RWPE1 (cell line): Measurements from ENCODE around the gene CCS.
A peak's percentile ranks its signal among the peaks of the same experiment; 100 is the strongest.

Experiments
- CTCF ChIA-PET: fragments of 350-600 bp; sonication (Branson Sonifier 250); formaldehyde crosslinking; extraction: SDS; loops from one replicate; lab custom pipeline; 2021; lab: Yijun Ruan, JAX
- POLR2A ChIA-PET: fragments of 400-600 bp; formaldehyde crosslinking; extraction: SDS; loops from one replicate; lab custom pipeline; 2020; ENCODE audit warnings: antibody characterized with exemption; ENCODE audit not compliant: low non-redundant PET; lab: Yijun Ruan, JAX
- DNase-seq: peaks from one replicate; pipeline ENCODE4 v3.0.0; 2012; ENCODE audit warnings: low spot score
- H3K27ac ChIP-seq: fragments of 450-650 bp; 2 replicates; pipeline ENCODE4 v1.5.1; 2017
- CTCF ChIP-seq: fragments of 450-650 bp; conservative IDR thresholded peaks from 2 replicates; pipeline ENCODE4 v1.5.1; 2017; ENCODE audit warnings: low read depth, mild to moderate bottlenecking

Gene CCS

DNA sequence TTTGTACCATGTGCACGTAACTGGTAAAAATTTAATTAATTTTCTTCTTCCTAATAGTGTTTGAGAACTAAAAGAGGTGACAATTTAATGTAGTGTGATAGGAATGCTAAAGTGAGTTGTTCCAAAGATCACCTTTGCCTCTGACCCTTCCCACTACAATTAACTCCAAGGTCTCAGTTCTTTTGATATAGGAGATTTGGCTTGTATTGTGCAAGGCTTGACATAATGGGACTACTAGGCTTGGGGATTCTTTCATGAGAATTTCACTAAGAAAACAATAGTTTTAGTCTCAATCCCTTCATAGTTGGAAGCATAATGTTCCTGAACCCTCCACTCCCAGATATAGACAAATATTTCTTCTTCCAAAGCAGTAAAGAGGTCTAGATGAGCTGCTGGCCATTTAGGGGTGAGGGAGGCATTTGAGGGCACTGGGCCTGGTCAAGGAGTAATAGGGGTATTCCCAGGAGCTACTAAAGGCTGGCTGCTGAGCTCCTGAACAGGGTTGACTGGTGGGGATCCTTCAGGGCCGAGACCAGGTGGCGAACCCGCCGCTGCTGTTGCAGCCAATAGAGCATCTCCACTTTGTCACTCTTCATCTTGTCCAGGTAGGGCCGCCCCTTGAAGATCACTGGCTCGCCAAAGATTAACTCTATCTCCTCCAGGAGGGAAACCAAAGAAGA, 2.8 kb upstream of the CCS start:
- CTCF ChIA-PET = interaction anchor here (0.6 to 1.2 kb wide), 5 partner anchors 10 to 188 kb away, joined by 3 to 7 read pairs (median 3); partner anchors contain the start of gene DPP3
- no peak for DNase-seq
- no peak overlapping the region for H3K27ac ChIP-seq
- POLR2A ChIA-PET = interaction anchor here (0.9 kb wide), 1 partner anchor 26 kb away, joined by 4 read pairs; no protein-coding TSS in a partner anchor
- no peak for TF ChIP-seq CTCF

- CTCF ChIA-PET = interaction anchor here (0.7 kb wide), 1 partner anchor 243 kb away, joined by 3 read pairs; no protein-coding TSS in a partner anchor
- no peak overlapping the region for H3K27ac ChIP-seq
- TF ChIP-seq CTCF = no peak
- no peak for DNase-seq
- POLR2A ChIA-PET = no interaction called here
Measured at GRCh38 chr11:66591175-66591574, 1.8 kb upstream of the CCS start.

- ChIA-PET CTCF (interaction anchor here (0.5 to 1.5 kb wide), 7 partner anchors 23 to 285 kb away, joined by 3 to 5 read pairs (median 4); partner anchors contain the start of genes ACTN3, RBM14 and ZDHHC24), POLR2A (interaction anchor here (0.6 kb wide), 1 partner anchor 66 kb away, joined by 8 read pairs; no protein-coding TSS in a partner anchor)
- DNase-seq = no peak
- peak overlapping the region; percentile 73 for H3K27ac ChIP-seq
- no peak for TF ChIP-seq CTCF
Measured at GRCh38 chr11:66593303-66593635, 284 bp downstream of the CCS start.

GRCh38 chr11:66593650-66594049, 665 bp downstream of the CCS start:
- CTCF ChIA-PET = interaction anchor here (0.5 to 0.6 kb wide), 2 partner anchors 63 to 285 kb away, joined by 3 to 4 read pairs; no protein-coding TSS in a partner anchor
- no peak for DNase-seq
- no peak for TF ChIP-seq CTCF
- POLR2A ChIA-PET = interaction anchor here (0.6 kb wide), 1 partner anchor 66 kb away, joined by 8 read pairs; no protein-coding TSS in a partner anchor
- H3K27ac ChIP-seq = peak overlapping the region; percentile 73

- H3K27ac ChIP-seq = peak overlapping the region; percentile 29
- TF ChIP-seq CTCF = no peak
- DNase-seq = no peak
- ChIA-PET CTCF (no interaction called here), POLR2A (no interaction called here)
Measured at GRCh38 chr11:66595245-66595904, 2.4 kb downstream of the CCS start.

- ChIA-PET POLR2A (no interaction called here), CTCF (interaction anchor here (0.6 kb wide), 2 partner anchors 9 to 13 kb away, joined by 3 read pairs; no protein-coding TSS in a partner anchor)
Measured at GRCh38 chr11:66598993-66599392, 6.0 kb downstream of the CCS start.

More at GRCh38 chr11:66598993-66599392, 6.0 kb downstream of the CCS start:
- no peak overlapping the region for H3K27ac ChIP-seq
- TF ChIP-seq CTCF = no peak
- DNase-seq = no peak
